Measurements from ENCODE around the gene CIC. TPM values are rescaled to one million over a fixed set of nuclear protein-coding genes. Genes with fewer than 3 reads are reported as not detected.

CIC gene
- total RNA-seq, 1 donor from 2014 or later = 61.2 TPM

- intact Hi-C loops (cut with micrococcal nuclease) = no loop called here
- peaks cover 10% of the 10 kb centered on the region for H3K4me1 Mint-ChIP-seq
- no peak for DNase-seq
- no peaks in the 10 kb centered on the region for H3K9me3 Mint-ChIP-seq
- peaks cover 62% of the 10 kb centered on the region for H3K36me3 Mint-ChIP-seq (ENCODE audit: low read depth)
- H3K4me3 Mint-ChIP-seq = no peak overlapping the region
- no peaks in the 10 kb centered on the region for H3K27me3 Mint-ChIP-seq
- no peak overlapping the region for H3K27ac Mint-ChIP-seq
Observed at GRCh38 chr19:42233678-42234292, 35.3 kb upstream of the CIC start.

- Mint-ChIP-seq H3K27me3 (no peaks in the 10 kb centered on the region), H3K27ac (no peak overlapping the region), H3K9me3 (no peaks in the 10 kb centered on the region), H3K36me3 (ENCODE audit: low read depth) (peaks cover 64% of the 10 kb centered on the region), H3K4me1 (peaks cover 13% of the 10 kb centered on the region), H3K4me3 (no peak overlapping the region)
- intact Hi-C loops (cut with micrococcal nuclease) = no loop called here
- DNase-seq = no peak
Observed at GRCh38 chr19:42234364-42234763, 34.7 kb upstream of the CIC start.

GRCh38 chr19:42235181-42235580 is 33.9 kb upstream of the CIC start:
- peaks cover 61% of the 10 kb centered on the region for H3K36me3 Mint-ChIP-seq (ENCODE audit: low read depth)
- H3K9me3 Mint-ChIP-seq = no peaks in the 10 kb centered on the region
- DNase-seq = no peak
- peaks cover 17% of the 10 kb centered on the region for H3K4me1 Mint-ChIP-seq
- no peak overlapping the region for H3K27ac Mint-ChIP-seq
- no peaks in the 10 kb centered on the region for H3K27me3 Mint-ChIP-seq
- H3K4me3 Mint-ChIP-seq = no peak overlapping the region
- intact Hi-C loops (cut with micrococcal nuclease) = no loop called here

GRCh38 chr19:42239544-42240220 is 29.4 kb upstream of the CIC start:
- no peak for DNase-seq
- peaks cover 33% of the 10 kb centered on the region for H3K36me3 Mint-ChIP-seq (ENCODE audit: low read depth)
- H3K4me1 Mint-ChIP-seq = peaks cover 28% of the 10 kb centered on the region
- H3K27me3 Mint-ChIP-seq = no peaks in the 10 kb centered on the region
- intact Hi-C loops (cut with micrococcal nuclease) = no loop called here
- no peak overlapping the region for H3K4me3 Mint-ChIP-seq
- no peaks in the 10 kb centered on the region for H3K9me3 Mint-ChIP-seq
- peak overlapping the region; percentile 18 for H3K27ac Mint-ChIP-seq

DNA sequence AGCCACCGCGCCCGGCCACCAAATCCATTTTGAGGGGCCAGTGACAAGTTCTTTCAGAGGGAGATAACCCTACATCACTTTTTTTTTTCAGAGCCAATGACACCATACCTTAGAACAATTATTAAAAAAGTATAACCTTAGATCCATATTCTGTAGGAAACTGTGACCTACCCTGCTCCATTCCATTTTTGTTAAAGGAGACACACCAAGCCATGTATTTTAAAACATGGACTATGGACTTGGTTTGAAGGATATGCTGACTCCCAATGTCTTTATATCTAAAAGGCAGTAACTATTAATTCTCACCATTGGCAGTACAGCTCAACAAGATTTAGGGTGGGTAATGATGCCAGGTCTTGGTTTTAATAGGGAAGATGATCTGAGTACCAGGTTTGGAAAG is 27.8 kb upstream of the CIC start:
- H3K27ac Mint-ChIP-seq = peak overlapping the region; percentile 88
- peaks cover 33% of the 10 kb centered on the region for H3K4me1 Mint-ChIP-seq
- DNase-seq = no peak
- H3K9me3 Mint-ChIP-seq = no peaks in the 10 kb centered on the region
- H3K36me3 Mint-ChIP-seq (ENCODE audit: low read depth) = peaks cover 22% of the 10 kb centered on the region
- H3K4me3 Mint-ChIP-seq = peak overlapping the region; percentile 90
- H3K27me3 Mint-ChIP-seq = no peaks in the 10 kb centered on the region
- intact Hi-C loops (cut with micrococcal nuclease) = no loop called here

- Mint-ChIP-seq H3K9me3 (no peaks in the 10 kb centered on the region), H3K4me1 (peaks cover 37% of the 10 kb centered on the region), H3K36me3 (ENCODE audit: low read depth) (peaks cover 16% of the 10 kb centered on the region), H3K4me3 (peak overlapping the region; percentile 90), H3K27me3 (no peaks in the 10 kb centered on the region), H3K27ac (peak overlapping the region; percentile 88)
- DNase-seq = no peak
- intact Hi-C loops (cut with micrococcal nuclease) = loop anchor here (1.0 to 2.0 kb wide), 4 partner anchors 22 to 119 kb away; partner anchors contain the start of genes POU2F2 and ZNF526
Observed at GRCh38 chr19:42242069-42242511, 27.0 kb upstream of the CIC start.

GRCh38 chr19:42242512-42243409 is 26.3 kb upstream of the CIC start, which contains the start of gene GSK3A:
Gene GSK3A, minus strand, starts transcription at chr19:42242602. Its CDS starts 137 bp downstream, at chr19:42242465.
- Mint-ChIP-seq H3K27ac (peak within 1 kb of the TSS; percentile 93), H3K36me3 (ENCODE audit: low read depth) (peaks cover 16% of the 10 kb centered on the region), H3K4me3 (peak within 1 kb of the TSS; percentile 90), H3K9me3 (no peaks in the 10 kb centered on the region), H3K4me1 (peaks cover 37% of the 10 kb centered on the region), H3K27me3 (no peaks in the 10 kb centered on the region)
- intact Hi-C loops (cut with micrococcal nuclease) = loop anchor here (1.0 to 2.0 kb wide), 5 partner anchors 22 to 120 kb away; partner anchors contain the start of genes PAFAH1B3, POU2F2, PRR19 and ZNF526
- peak; percentile 99 for DNase-seq

GRCh38 chr19:42244347-42245220 is 24.5 kb upstream of the CIC start:
- peak overlapping the region; percentile 90 for H3K4me3 Mint-ChIP-seq
- intact Hi-C loops (cut with micrococcal nuclease) = loop anchor here (1.0 kb wide), 4 partner anchors 11 to 81 kb away; partner anchors contain the start of genes ERF and MEGF8
- no peaks in the 10 kb centered on the region for H3K9me3 Mint-ChIP-seq
- peak overlapping the region; percentile 93 for H3K27ac Mint-ChIP-seq
- no peaks in the 10 kb centered on the region for H3K27me3 Mint-ChIP-seq
- H3K36me3 Mint-ChIP-seq (ENCODE audit: low read depth) = peaks cover 16% of the 10 kb centered on the region
- peaks cover 31% of the 10 kb centered on the region for H3K4me1 Mint-ChIP-seq
- DNase-seq = peak; percentile 97

GRCh38 chr19:42245231-42245630 is 23.8 kb upstream of the CIC start:
- peaks cover 26% of the 10 kb centered on the region for H3K4me1 Mint-ChIP-seq
- intact Hi-C loops (cut with micrococcal nuclease) = no loop called here

DNA sequence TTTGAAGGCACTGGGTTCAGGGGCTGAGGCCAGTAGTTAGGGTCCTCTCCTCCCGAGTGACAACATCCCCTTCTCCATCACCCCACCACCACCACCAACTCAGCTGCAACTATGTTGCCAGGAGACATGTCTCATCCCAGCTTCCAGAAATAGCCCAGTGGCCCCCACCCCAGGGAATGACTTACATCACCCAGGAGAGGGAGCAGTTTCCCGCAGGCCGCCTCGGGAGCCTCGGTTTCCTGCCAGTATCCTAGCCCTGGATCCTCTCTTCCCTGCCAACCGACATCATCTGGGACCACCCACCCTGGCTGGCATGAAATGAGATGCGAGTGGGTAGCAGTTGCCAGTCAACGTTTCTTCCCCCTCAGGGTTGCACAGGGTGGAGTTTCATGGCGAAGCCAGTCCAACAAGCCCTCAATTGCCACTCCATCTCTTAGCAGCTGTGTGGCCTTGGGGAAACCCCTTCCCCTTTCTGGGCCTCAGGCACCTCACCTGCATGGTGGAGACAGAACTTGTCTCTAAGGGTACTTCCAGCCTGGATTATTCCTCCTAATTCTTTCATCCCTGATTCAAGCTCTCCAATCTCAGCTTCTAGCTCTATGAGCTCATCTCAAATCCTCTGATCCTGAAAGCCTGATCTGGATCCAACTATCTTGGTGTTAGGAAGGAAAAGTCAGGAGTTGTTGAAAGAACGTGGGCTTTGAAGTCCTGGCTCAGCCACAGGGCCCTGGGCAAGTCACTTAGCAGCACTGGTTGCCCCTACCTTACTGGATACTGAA is 22.7 kb upstream of the CIC start:
- H3K9me3 Mint-ChIP-seq = no peaks in the 10 kb centered on the region
- peaks cover 13% of the 10 kb centered on the region for H3K36me3 Mint-ChIP-seq (ENCODE audit: low read depth)
- intact Hi-C loops (cut with micrococcal nuclease) = no loop called here
- peaks cover 20% of the 10 kb centered on the region for H3K4me1 Mint-ChIP-seq
- no peak for DNase-seq
- H3K27ac Mint-ChIP-seq = no peak overlapping the region
- H3K27me3 Mint-ChIP-seq = no peaks in the 10 kb centered on the region
- H3K4me3 Mint-ChIP-seq = no peak overlapping the region

More at GRCh38 chr19:42245231-42245630, 23.8 kb upstream of the CIC start:
- Mint-ChIP-seq H3K27me3 (no peaks in the 10 kb centered on the region), H3K27ac (peak overlapping the region; percentile 93), H3K4me3 (peak overlapping the region; percentile 90), H3K9me3 (no peaks in the 10 kb centered on the region), H3K36me3 (ENCODE audit: low read depth) (peaks cover 15% of the 10 kb centered on the region)
- no peak for DNase-seq

DNA sequence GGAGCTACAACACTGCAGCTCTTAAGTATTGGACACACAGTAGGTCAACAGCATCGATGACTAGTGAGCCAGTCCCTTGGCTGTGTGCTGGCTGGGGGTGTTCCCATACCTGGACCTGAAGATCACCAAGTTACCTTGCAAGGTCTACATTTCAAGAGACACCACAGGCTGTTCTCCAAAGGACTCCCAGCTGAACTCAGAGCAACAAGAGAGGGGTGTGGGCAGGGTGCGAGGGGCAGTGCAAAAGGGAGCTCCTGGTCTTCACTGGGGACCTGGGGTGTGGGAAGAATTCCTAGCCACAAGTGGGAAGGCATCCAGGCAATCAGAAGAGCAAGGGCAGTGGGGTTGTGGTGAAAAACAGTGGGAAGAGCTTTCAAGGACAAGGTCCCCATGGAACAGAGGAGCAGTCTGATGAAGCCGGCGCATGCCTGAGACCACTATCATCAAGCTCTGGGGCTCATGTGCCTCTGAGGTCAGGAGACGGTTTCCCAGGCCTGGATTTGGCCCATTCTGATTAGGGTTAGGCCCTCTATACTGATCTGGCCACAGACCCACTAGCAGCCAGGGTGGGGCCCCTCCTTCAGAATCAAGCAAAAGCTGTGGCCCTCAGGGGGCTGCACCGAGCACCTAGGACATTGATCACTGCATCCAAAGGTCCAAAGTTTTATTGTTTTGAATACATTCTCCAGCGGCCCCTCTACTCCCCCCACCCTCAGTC is 22.0 kb upstream of the CIC start:
- intact Hi-C loops (cut with micrococcal nuclease) = no loop called here
- Mint-ChIP-seq H3K27me3 (no peaks in the 10 kb centered on the region), H3K36me3 (ENCODE audit: low read depth) (peaks cover 16% of the 10 kb centered on the region)

DNA sequence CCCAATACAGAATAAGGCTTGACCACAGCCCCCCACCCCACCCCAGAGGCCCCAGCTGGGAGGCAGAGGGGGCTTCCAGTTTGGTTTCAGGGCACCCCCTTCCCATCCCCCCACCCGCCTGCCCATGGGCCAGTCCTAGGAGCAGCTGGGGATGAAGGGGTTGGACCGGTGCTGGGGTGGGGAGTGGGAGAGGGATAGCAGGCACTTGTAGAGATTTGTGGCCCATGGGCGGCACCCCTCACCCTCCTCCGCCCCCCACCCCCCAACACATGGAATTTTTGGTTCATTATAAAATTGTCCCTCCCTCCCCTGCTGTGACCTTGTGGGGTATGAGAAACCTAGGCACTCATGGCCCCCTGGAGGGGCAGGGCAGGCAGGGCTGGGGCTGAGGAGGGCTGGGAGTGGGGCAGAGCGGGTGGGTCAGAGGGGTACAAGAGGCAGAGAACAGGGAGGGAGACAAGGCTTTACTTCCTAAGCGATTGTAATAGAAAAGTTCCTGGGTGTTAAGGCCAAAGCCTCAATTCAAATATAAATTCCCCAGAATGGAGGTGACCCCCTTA is 21.3 kb upstream of the CIC start:
- Mint-ChIP-seq H3K4me3 (no peak overlapping the region), H3K27ac (no peak overlapping the region), H3K9me3 (no peaks in the 10 kb centered on the region), H3K4me1 (peaks cover 27% of the 10 kb centered on the region), H3K36me3 (ENCODE audit: low read depth) (peaks cover 19% of the 10 kb centered on the region), H3K27me3 (no peaks in the 10 kb centered on the region)
- intact Hi-C loops (cut with micrococcal nuclease) = no loop called here
- DNase-seq = no peak

More for the DNA sequence above, 22.0 kb upstream of the CIC start:
- DNase-seq = no peak
- H3K9me3 Mint-ChIP-seq = no peaks in the 10 kb centered on the region
- H3K4me3 Mint-ChIP-seq = no peak overlapping the region
- H3K4me1 Mint-ChIP-seq = peaks cover 23% of the 10 kb centered on the region
- no peak overlapping the region for H3K27ac Mint-ChIP-seq

All from activated CD4-positive, alpha-beta T cell treated with anti-CD3 and anti-CD28 coated beads, Interleukin-2, amount 10 ng/mL, durations not matched to agents 24 days and 14 days (primary cell).